DND-41 (cell line): ENCODE measurements around the gene B4GAT1.
A peak's percentile ranks its signal among the peaks of the same experiment; 100 is the strongest.

Experiments
- ATAC-seq: fragments of 200-7000 bp; cut with Tn5 transposase; 3 replicates; pipeline ENCODE4 v1.9.1; 2021; ENCODE audit warnings: low read depth; ENCODE audit not compliant: insufficient read depth
- DNase-seq: peaks from one replicate; pipeline ENCODE4 v3.0.0-alpha.2; 2020
- H2AFZ ChIP-seq: 2 replicates; pipeline ENCODE4 v1.6.0; 2012; ENCODE audit warnings: low read depth, low read length
- H3K27ac ChIP-seq: 2 replicates; pipeline ENCODE4 v1.5.1; 2012; ENCODE audit warnings: low read length, inconsistent platforms
- H3K27me3 ChIP-seq: fragments of 200-600 bp; sonication (generic); 2 replicates; pipeline ENCODE4 v1.6.0; 2012; ENCODE audit warnings: low read length, mild to moderate bottlenecking, inconsistent platforms; ENCODE audit not compliant: insufficient read depth, poor library complexity
- H3K36me3 ChIP-seq: 2 replicates; pipeline ENCODE4 v1.5.1; 2012; ENCODE audit warnings: low read length, inconsistent platforms; ENCODE audit not compliant: insufficient read depth
- H3K4me1 ChIP-seq: 2 replicates; pipeline ENCODE4 v1.5.1; 2012; ENCODE audit warnings: mild to moderate bottlenecking, low read length; ENCODE audit not compliant: insufficient read depth
- H3K4me2 ChIP-seq: 2 replicates; pipeline ENCODE4 v1.6.0; 2012; ENCODE audit warnings: mild to moderate bottlenecking, moderate library complexity, low read length, inconsistent platforms; ENCODE audit not compliant: insufficient read depth
- H3K4me3 ChIP-seq, 2 experiments: fragments of 200-600 bp in 1 of 2; shearing (Covaris generic) in 1 of 2; 2 replicates each; pipeline ENCODE4 v1.5.1; 2012 to 2016; ENCODE audit warnings: inconsistent platforms in 2 of 2, low read length in 2 of 2, mild to moderate bottlenecking in 2 of 2, low read depth in 1 of 2, moderate library complexity in 1 of 2
- H3K79me2 ChIP-seq: 2 replicates; pipeline ENCODE4 v1.6.0; 2012; ENCODE audit warnings: low read length, inconsistent platforms; ENCODE audit not compliant: insufficient read depth
- H3K9ac ChIP-seq: 2 replicates; pipeline ENCODE4 v1.6.0; 2012; ENCODE audit warnings: low read depth, mild to moderate bottlenecking, inconsistent platforms, low read length, moderate library complexity
- H3K9me3 ChIP-seq: 2 replicates; pipeline ENCODE4 v1.5.1; 2012; ENCODE audit warnings: low read length, moderate library complexity, mild to moderate bottlenecking, inconsistent platforms; ENCODE audit not compliant: insufficient read depth, severe bottlenecking
- H4K20me1 ChIP-seq: 2 replicates; pipeline ENCODE4 v1.6.0; 2012; ENCODE audit warnings: low read length; ENCODE audit not compliant: insufficient read depth
- CTCF ChIP-seq: IDR thresholded peaks from 2 replicates; pipeline ENCODE4 v1.5.1; 2012; ENCODE audit warnings: borderline replicate concordance, low read length, moderate library complexity, mild to moderate bottlenecking; ENCODE audit not compliant: poor library complexity, severe bottlenecking; ENCODE audit errors: extremely low read depth
- EZH2 ChIP-seq: IDR thresholded peaks from 3 replicates; pipeline ENCODE4 v1.6.1; 2012; ENCODE audit warnings: borderline replicate concordance, low read depth, mild to moderate bottlenecking, moderate library complexity, low read length, inconsistent platforms; ENCODE audit not compliant: severe bottlenecking

Gene B4GAT1

GRCh38 chr11:66329165-66329673, 18.2 kb downstream of the B4GAT1 start:
- TF ChIP-seq EZH2: no peak
- no peak for TF ChIP-seq CTCF
- Histone ChIP-seq H3K4me3 (no peak overlapping the region), H3K9me3 (no peaks in the 10 kb centered on the region), H3K4me1 (peaks cover 37% of the 10 kb centered on the region), H3K27me3 (no peaks in the 10 kb centered on the region), H3K36me3 (no peaks in the 10 kb centered on the region), H3K9ac (no peak overlapping the region), H4K20me1 (peaks cover 2% of the 10 kb centered on the region; the same call in 1 of the 2 replicates), H3K79me2 (no peaks in the 10 kb centered on the region), H3K4me2 (no peak overlapping the region), H3K27ac (no peak overlapping the region), H2AFZ (no peak overlapping the region)
- ATAC-seq (no peak), DNase-seq (no peak)

- H3K79me2 ChIP-seq: no peaks in the 10 kb centered on the region
- DNase-seq (peak; percentile 86), ATAC-seq (peak; percentile 80)
- H3K4me2 ChIP-seq: peak overlapping the region; percentile 19; the same call in 1 of the 2 replicates
- H3K9me3 ChIP-seq: no peaks in the 10 kb centered on the region
- peak overlapping the region; percentile 47 for H2AFZ ChIP-seq
- no peaks in the 10 kb centered on the region for H3K27me3 ChIP-seq
- H3K4me1 ChIP-seq: peaks cover 37% of the 10 kb centered on the region
- H3K27ac ChIP-seq: peak overlapping the region; percentile 6; the same call in 1 of the 2 replicates
- peaks cover 2% of the 10 kb centered on the region; the same call in 1 of the 2 replicates for H4K20me1 ChIP-seq
- H3K4me3 ChIP-seq: no peak overlapping the region
- H3K36me3 ChIP-seq: no peaks in the 10 kb centered on the region
- no peak overlapping the region for H3K9ac ChIP-seq
- TF ChIP-seq EZH2 (no peak), CTCF (peak; percentile 98)
Measured at GRCh38 chr11:66328302-66329144, 18.9 kb downstream of the B4GAT1 start.

- no peak; the same call in 1 of the 3 replicates for ATAC-seq
- DNase-seq: no peak
- H3K4me1 ChIP-seq: peaks cover 37% of the 10 kb centered on the region
- no peak overlapping the region for H3K4me2 ChIP-seq
- H3K9ac ChIP-seq: no peak overlapping the region
- H2AFZ ChIP-seq: 0 out of 2 replicates have a peak overlapping the region, but pooled peaks have one; percentile 47
- no peaks in the 10 kb centered on the region for H3K79me2 ChIP-seq
- H3K4me3 ChIP-seq: no peak overlapping the region
- H3K27ac ChIP-seq: peak overlapping the region; percentile 6; the same call in 1 of the 2 replicates
- no peak for TF ChIP-seq EZH2
- TF ChIP-seq CTCF: no peak
- H3K9me3 ChIP-seq: no peaks in the 10 kb centered on the region
- no peaks in the 10 kb centered on the region for H3K36me3 ChIP-seq
- H3K27me3 ChIP-seq: no peaks in the 10 kb centered on the region
- peaks cover 2% of the 10 kb centered on the region; the same call in 1 of the 2 replicates for H4K20me1 ChIP-seq
Measured at GRCh38 chr11:66328031-66328301, 19.5 kb downstream of the B4GAT1 start.
